Endothelial cell of umbilical vein (primary cell): ENCODE results near the gene COL4A2. TPM values are rescaled to one million over a fixed set of nuclear protein-coding genes. Genes with fewer than 3 reads are reported as not detected.

Source experiments
- Bru-seq: library from RNA; stranded (reverse); fragments of 400-500 nt; gene quantifications from one replicate; lab custom pipeline; 2021; lab: Mats Ljungman, UMichigan
- BruChase-seq, 2 experiments: library from RNA; stranded (reverse); fragments of 400-500 nt; gene quantifications; one replicate each; lab custom pipeline; 2021; lab: Mats Ljungman, UMichigan
- BruUV-seq: library from RNA; stranded (reverse); fragments of 400-500 nt; replicated peaks from 2 replicates; lab custom pipeline; 2021; lab: Mats Ljungman, UMichigan
- CTCF ChIA-PET: fragments of 300-600, 350-600 bp; sonication (Branson Sonifier 250); formaldehyde crosslinking; loops from one replicate; lab custom pipeline; 2021; ENCODE audit warnings: antibody characterized with exemption, inconsistent platforms; lab: Charles Lee
- POLR2A ChIA-PET: fragments of 300-600, 350-600 bp; sonication (Branson Sonifier 250); formaldehyde crosslinking; loops from one replicate; lab custom pipeline; 2021; ENCODE audit warnings: antibody characterized with exemption, inconsistent platforms; lab: Charles Lee
- DNase-seq: peaks from one replicate; pipeline ENCODE4 v3.0.0-alpha.2; 2011; ENCODE audit warnings: low read depth, low spot score
- FAIRE-seq: peaks from 2 replicates; lab custom pipeline; 2011; peaks lifted over from hg19 to GRCh38; lab: Jason Lieb, UNC
- H2AFZ ChIP-seq: 2 replicates; pipeline ENCODE4 v1.6.0; 2012; ENCODE audit warnings: low read depth, low read length, control low read depth, inconsistent platforms
- H3K27ac ChIP-seq: 2 replicates; pipeline ENCODE4 v1.5.1; 2011; ENCODE audit warnings: low read depth, mild to moderate bottlenecking, control low read depth, low read length, moderate library complexity; ENCODE audit not compliant: insufficient read depth
- H3K27me3 ChIP-seq, 2 experiments: 2 replicates each; pipeline versions ENCODE4 v1.6.0 to v1.6.1; 2011; ENCODE audit warnings: low read length in 2 of 2, mixed read lengths in 1 of 2; ENCODE audit not compliant: control insufficient read depth in 2 of 2, insufficient read depth in 2 of 2
- H3K36me3 ChIP-seq, 2 experiments: 2 replicates in 1 of 2; 3 replicates in 1 of 2; pipeline ENCODE4 v1.5.1; 2011; ENCODE audit warnings: low read length in 2 of 2, mild to moderate bottlenecking in 1 of 2, moderate library complexity in 1 of 2; ENCODE audit not compliant: control insufficient read depth in 2 of 2, insufficient read depth in 2 of 2; ENCODE audit errors: extremely low read depth in 1 of 2
- H3K4me1 ChIP-seq: 3 replicates; pipeline ENCODE4 v1.5.1; 2011; ENCODE audit warnings: mild to moderate bottlenecking, low read length; ENCODE audit not compliant: control insufficient read depth, insufficient read depth; ENCODE audit errors: extremely low read depth
- H3K4me2 ChIP-seq: 2 replicates; pipeline ENCODE4 v1.6.1; 2011; ENCODE audit warnings: low read length, control low read depth, mixed read lengths; ENCODE audit not compliant: insufficient read depth
- H3K4me3 ChIP-seq, 3 experiments: fragments of 200-600 bp in 1 of 3; sonication (generic), shearing (Covaris generic) in 1 of 3; replicated peaks in 1 of 3; 2 replicates each; pipeline ENCODE4 v1.5.1; 2011 to 2016; ENCODE audit warnings: control low read depth in 3 of 3, low read length in 3 of 3, mild to moderate bottlenecking in 2 of 3, inconsistent platforms in 1 of 3, low read depth in 1 of 3, moderate library complexity in 1 of 3; ENCODE audit not compliant: insufficient read depth in 1 of 3
- H3K79me2 ChIP-seq: 2 replicates; pipeline ENCODE4 v1.6.0; 2012; ENCODE audit warnings: low read length, inconsistent platforms; ENCODE audit not compliant: control insufficient read depth, insufficient read depth
- H3K9ac ChIP-seq: replicated peaks from 2 replicates; pipeline ENCODE3; 2011; ENCODE audit warnings: low read length, control low read depth; ENCODE audit not compliant: insufficient read depth; ENCODE audit errors: extremely low read depth
- H3K9me1 ChIP-seq: replicated peaks from 3 replicates; pipeline ENCODE4 v1.6.0; 2011; ENCODE audit warnings: mild to moderate bottlenecking, low read length; ENCODE audit not compliant: control insufficient read depth, insufficient read depth; ENCODE audit errors: extremely low read depth
- H3K9me3 ChIP-seq: replicated peaks from 2 replicates; pipeline ENCODE4 v1.5.1; 2012; ENCODE audit warnings: low read length, inconsistent platforms; ENCODE audit not compliant: control insufficient read depth, insufficient read depth
- H4K20me1 ChIP-seq: replicated peaks from 2 replicates; pipeline ENCODE3; 2011; ENCODE audit warnings: mild to moderate bottlenecking, low read length; ENCODE audit not compliant: control insufficient read depth, insufficient read depth; ENCODE audit errors: extremely low read depth
- EZH2 ChIP-seq: IDR thresholded peaks from 2 replicates; pipeline ENCODE4 v1.6.1; 2012; ENCODE audit warnings: borderline replicate concordance, low read depth, mild to moderate bottlenecking, moderate library complexity, low read length, inconsistent platforms; ENCODE audit not compliant: severe bottlenecking
- FOS ChIP-seq: IDR thresholded peaks from 2 replicates; pipeline ENCODE4 v1.6.1; 2011; ENCODE audit warnings: mild to moderate bottlenecking, low read length, moderate library complexity, borderline replicate concordance; ENCODE audit not compliant: insufficient read depth
- GATA2 ChIP-seq: IDR thresholded peaks from 2 replicates; pipeline ENCODE4 v1.7.0; 2011; ENCODE audit warnings: low read depth, mild to moderate bottlenecking, moderate library complexity, mixed read lengths, low read length; ENCODE audit not compliant: insufficient read length, insufficient read depth
- JUN ChIP-seq: IDR thresholded peaks from 2 replicates; pipeline ENCODE4 v1.6.1; 2011; ENCODE audit warnings: borderline replicate concordance, low read depth; ENCODE audit not compliant: insufficient read length, insufficient read depth
- MAX ChIP-seq: IDR thresholded peaks from 2 replicates; pipeline ENCODE4 v1.6.1; 2011; ENCODE audit not compliant: insufficient read depth, insufficient read length
- MYC ChIP-seq: IDR thresholded peaks from one replicate; pipeline ENCODE4 v1.6.1; 2011; ENCODE audit warnings: mild to moderate bottlenecking, low read depth, low read length
- POLR2A ChIP-seq: IDR thresholded peaks from 2 replicates; pipeline ENCODE4 v1.6.1; 2012; ENCODE audit warnings: low read depth, mild to moderate bottlenecking, control low read depth, low read length
- POLR2AphosphoS5 ChIP-seq: IDR thresholded peaks from 2 replicates; pipeline ENCODE4 v1.6.1; 2012; ENCODE audit warnings: low read depth, mild to moderate bottlenecking, control low read depth, low read length, moderate library complexity; ENCODE audit not compliant: insufficient read depth
- dilution Hi-C: fragments of 300-500 bp; cut with MboI; formaldehyde crosslinking; loops from one replicate; pipeline ENCODE4 v1.15.0; 2019; ENCODE audit warnings: low sequenced_read_pairs; ENCODE audit not compliant: extremely low pct_ligation_motif_present
- intact Hi-C: fragments of 100-400 bp; cut with micrococcal nuclease; formaldehyde crosslinking; loops from one replicate; pipeline ENCODE4 v1.10.0; 2022
- long read RNA-seq: library from polyadenylated mRNA; stranded (forward); transcript quantifications from one replicate; pipeline ENCODE4 v2.0.0, GENCODE V29; 2021
- polyA minus RNA-seq, 3 experiments: library from RNA; depleted of rRNA, polyadenylated mRNA; stranded (reverse); fragments of >200 nt; gene quantifications; 1 replicate in 1 of 3; 2 replicates in 2 of 3; pipeline ENCODE4 v1.2.3, GENCODE V29; 2011
- polyA plus RNA-seq, 4 experiments: library from polyadenylated mRNA; depleted of rRNA in 3 of 4; stranded (reverse) in 3 of 4; unstranded in 1 of 4; fragments of >200 nt; gene quantifications; 2 replicates each; pipeline versions ENCODE4 v1.2.1 to v1.2.3, GENCODE V29; 2011 to 2012; ENCODE audit warnings: missing spikeins in 1 of 4
- total RNA-seq: library from RNA; stranded (reverse); gene quantifications from 2 replicates; pipeline ENCODE4 v1.2.3, GENCODE V29; 2021
- TF ChIP-seq, protein P1 (sequence below), 2 donors: IDR thresholded peaks; 1 replicate in 1 of 2; 2 replicates in 1 of 2; pipeline ENCODE4 v1.5.1; 2011; ENCODE audit warnings: low read length in 2 of 2, mild to moderate bottlenecking in 2 of 2, moderate library complexity in 2 of 2, control low read depth in 1 of 2, inconsistent platforms in 1 of 2, low read depth in 1 of 2; ENCODE audit not compliant: insufficient read depth in 1 of 2; ENCODE audit errors: extremely low read depth in 1 of 2

The COL4A2 gene
- 792 and 935 TPM in 2 replicates for total RNA-seq
- polyA plus RNA-seq: 940 and 1,366 TPM in 2 replicates
- polyA plus RNA-seq (2011; cell fraction: cytosol; rRNA removed): 563 and 570 TPM in 2 replicates
- 716 and 1,073 TPM in 2 replicates for polyA plus RNA-seq (2011; cell fraction: nucleus; rRNA removed)
- 398 and 736 TPM in 2 replicates for polyA plus RNA-seq (2012)
- polyA minus RNA-seq: 769 and 809 TPM in 2 replicates
- 4.8 TPM for polyA minus RNA-seq (2011; cell fraction: cytosol; rRNA and poly(A)+ RNA removed)
- 669 and 809 TPM in 2 replicates for polyA minus RNA-seq (2011; cell fraction: nucleus; rRNA and poly(A)+ RNA removed)
- percentile 96 among the genes with signal in this experiment for Bru-seq, nascent RNA
- BruChase-seq, experiment 1, labeled RNA remaining after a 6-hour chase: percentile 94 among the genes with signal in this experiment
- BruChase-seq, experiment 2, labeled RNA remaining after a 2-hour chase: percentile 93 among the genes with signal in this experiment
- long read RNA-seq, full-length matches to known transcripts: 556 of 1,200 reads
- long read RNA-seq, partial matches to known transcripts: 608 of 1,200 reads
- long read RNA-seq, other reads (novel, unspliced or antisense): 36 of 1,200 reads

- peaks cover 69% of the 10 kb centered on the region for H3K4me1 ChIP-seq
- H3K27ac ChIP-seq: peak within 1 kb of the TSS; percentile 59
- intact Hi-C loops: loop anchor here (1.0 to 2.0 kb wide), 6 partner anchors 9 to 85 kb away; no protein-coding TSS in a partner anchor
- no peaks in the 10 kb centered on the region for H3K9me3 ChIP-seq
- peak; percentile 66 for DNase-seq
- no peaks in the 10 kb centered on the region for H4K20me1 ChIP-seq
- peaks cover 93% of the 10 kb centered on the region for H3K79me2 ChIP-seq
- H3K4me2 ChIP-seq: peak within 1 kb of the TSS; percentile 79
- H3K36me3 ChIP-seq: peaks cover 2 to 7% of the 10 kb centered on the region in 2 experiments
- H3K27me3 ChIP-seq: no peaks in the 10 kb centered on the region
- BruUV-seq: TSS peak; percentile 42
- no peak for TF ChIP-seq EZH2
- TF ChIP-seq GATA2: no peak
- no peak for TF ChIP-seq MYC
- no peak for TF ChIP-seq FOS
- peak; percentile 93 for TF ChIP-seq POLR2AphosphoS5
- no peak for TF ChIP-seq MAX
- TF ChIP-seq, protein P1, sequence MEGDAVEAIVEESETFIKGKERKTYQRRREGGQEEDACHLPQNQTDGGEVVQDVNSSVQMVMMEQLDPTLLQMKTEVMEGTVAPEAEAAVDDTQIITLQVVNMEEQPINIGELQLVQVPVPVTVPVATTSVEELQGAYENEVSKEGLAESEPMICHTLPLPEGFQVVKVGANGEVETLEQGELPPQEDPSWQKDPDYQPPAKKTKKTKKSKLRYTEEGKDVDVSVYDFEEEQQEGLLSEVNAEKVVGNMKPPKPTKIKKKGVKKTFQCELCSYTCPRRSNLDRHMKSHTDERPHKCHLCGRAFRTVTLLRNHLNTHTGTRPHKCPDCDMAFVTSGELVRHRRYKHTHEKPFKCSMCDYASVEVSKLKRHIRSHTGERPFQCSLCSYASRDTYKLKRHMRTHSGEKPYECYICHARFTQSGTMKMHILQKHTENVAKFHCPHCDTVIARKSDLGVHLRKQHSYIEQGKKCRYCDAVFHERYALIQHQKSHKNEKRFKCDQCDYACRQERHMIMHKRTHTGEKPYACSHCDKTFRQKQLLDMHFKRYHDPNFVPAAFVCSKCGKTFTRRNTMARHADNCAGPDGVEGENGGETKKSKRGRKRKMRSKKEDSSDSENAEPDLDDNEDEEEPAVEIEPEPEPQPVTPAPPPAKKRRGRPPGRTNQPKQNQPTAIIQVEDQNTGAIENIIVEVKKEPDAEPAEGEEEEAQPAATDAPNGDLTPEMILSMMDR (IDR thresholded peaks at IDR 0.05; ENCODE audit: extremely low read depth in 1 of 2, insufficient read depth in 1 of 2, low read depth in 1 of 2, low read length in 2 of 2): no peak
- TF ChIP-seq JUN: no peak
- TF ChIP-seq POLR2A: peak; percentile 92
- dilution Hi-C loops: no loop called here
- no peaks in the 10 kb centered on the region for H3K9me1 ChIP-seq
- ChIA-PET CTCF (interaction anchor here (0.9 to 5.0 kb wide), 18 partner anchors 8 to 104 kb away, joined by 3 to 43 read pairs (median 6); no protein-coding TSS in a partner anchor), POLR2A (interaction anchor here (0.9 to 1.2 kb wide), 2 partner anchors 16 to 40 kb away, joined by 3 to 4 read pairs; no protein-coding TSS in a partner anchor)
- peak within 1 kb of the TSS; percentile 64 to 83 (median 71) for H3K4me3 ChIP-seq
- FAIRE-seq: no peak
- peak within 1 kb of the TSS; percentile 74 for H3K9ac ChIP-seq
- no peak within 1 kb of the TSS for H2AFZ ChIP-seq
These were observed at the start of gene COL4A2, which contains the start of gene COL4A1 for GRCh38 chr13:110306960-110307766. TSS of gene COL4A2 (plus strand) at chr13:110307284. CDS start at chr13:110307904, 620 bp downstream. TSS of gene COL4A1 (minus strand) at chr13:110307157. CDS start at chr13:110307027, 130 bp downstream.
